Upper lobe of left lung (tissue), 6 donors: ENCODE measurements around the gene LOC101059915. TPM values are rescaled to one million over a fixed set of nuclear protein-coding genes. Genes with fewer than 3 reads are reported as not detected.
"Not testable (repeated sequence)": the region's sequence is repeated elsewhere in the genome, so short reads cannot be mapped to it uniquely, and the experiment has no call there.

Experiments used
- ATAC-seq, 2 donors: fragments of 200-7000 bp; cut with Tn5 transposase; one replicate each; pipeline ENCODE4 v1.9.1; 2022; ENCODE audit warnings: mild to moderate bottlenecking in 2 of 2, moderate library complexity in 2 of 2; ENCODE audit not compliant: low FRiP score in 2 of 2
- DNase-seq, 2 donors: peaks; one replicate each; pipeline ENCODE4 v3.0.0-alpha.2; 2019 to 2020
- H3K27ac ChIP-seq, 4 donors: fragments of 200-600 bp; sonication (generic); one replicate each; pipeline ENCODE4 v1.5.1; 2016 to 2019
- H3K27me3 ChIP-seq, 4 donors: fragments of 200-600 bp; sonication (generic); one replicate each; pipeline ENCODE4 v1.5.1; 2017 to 2019
- H3K36me3 ChIP-seq, 4 donors: fragments of 200-600 bp; sonication (generic); one replicate each; pipeline ENCODE4 v1.5.1; 2016 to 2019
- H3K4me1 ChIP-seq, 4 donors: fragments of 200-600 bp; sonication (generic); one replicate each; pipeline ENCODE4 v1.5.1; 2018 to 2019
- H3K4me3 ChIP-seq, 4 donors: fragments of 200-600 bp; sonication (generic); one replicate each; pipeline ENCODE4 v1.5.1; 2017 to 2019; ENCODE audit warnings: mild to moderate bottlenecking in 2 of 4, moderate library complexity in 1 of 4
- H3K9me3 ChIP-seq, 4 donors: fragments of 200-600 bp; sonication (generic); one replicate each; pipeline ENCODE4 v1.5.1; 2018 to 2019
- WGBS, 2 donors: methylation state at CpG; one replicate each; pipeline ENCODE4 v1.1.5; 2017 to 2018; 5-methylcytosine and 5-hydroxymethylcytosine counted together
- small RNA-seq, 4 donors: library from RNA; depleted of rRNA; stranded (forward); fragments of <200 nt; gene quantifications; one replicate each; pipeline ENCODE3, GENCODE V24; 2016
- total RNA-seq, 6 donors: library from RNA; depleted of rRNA in 4 of 6; stranded (reverse); fragments of >200 nt in 4 of 6; gene quantifications; one replicate each; pipeline versions ENCODE4 v1.1.0 to v1.2.1, GENCODE V29; 2016 to 2021
- donor health status: DM: no; HTN: no; CAD: no; lungs with moderate emphysema.
- donor health status: DM: no; HTN: yes; CAD: no; lungs with severe emphysema.

Gene LOC101059915

DNA sequence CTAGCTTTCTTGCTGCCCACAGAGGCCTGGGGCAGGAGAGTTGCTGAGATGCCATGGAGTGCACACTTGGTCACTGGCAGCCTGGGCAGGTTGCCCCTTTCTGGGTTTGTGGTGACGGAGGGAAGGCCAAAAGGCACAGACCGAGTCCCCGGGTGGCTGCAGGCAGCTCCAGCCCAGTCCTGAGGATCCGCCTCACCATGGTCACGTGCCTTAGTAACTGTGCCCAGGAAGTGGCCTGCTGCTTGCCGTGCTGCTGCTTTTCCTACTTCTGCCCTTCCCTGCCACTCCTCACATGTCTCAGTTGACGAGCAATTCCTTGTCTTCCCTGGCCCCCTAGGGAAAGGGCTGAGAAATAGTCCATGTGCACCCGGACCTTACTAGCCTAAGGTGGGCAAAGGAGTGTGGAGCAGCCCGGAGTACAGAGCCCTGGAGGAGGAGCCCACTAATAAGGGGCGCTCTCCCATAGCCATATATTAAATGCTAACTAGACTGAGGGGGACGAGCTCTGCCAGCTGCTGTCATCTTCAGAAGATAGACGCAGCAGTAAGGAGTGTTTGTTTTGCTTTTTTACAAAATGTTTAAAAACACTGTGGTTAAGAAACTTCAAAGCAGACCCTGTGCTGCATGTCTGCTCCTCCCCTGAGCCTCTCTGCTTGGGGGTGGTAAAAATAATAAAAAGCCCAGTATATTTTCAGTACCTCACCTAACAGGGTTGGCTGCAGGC lies 31.1 kb downstream of the LOC101059915 start:
- peak in 1 of 2 donors; percentile 64 for ATAC-seq
- not testable (repeated sequence) for H3K9me3 ChIP-seq, H3K36me3 ChIP-seq, H3K4me3 ChIP-seq, H3K27me3 ChIP-seq, H3K4me1 ChIP-seq, H3K27ac ChIP-seq, DNase-seq
- WGBS, 2 donors: no CpG with 5 or more reads among the region's 12 CpGs

- H3K4me3 ChIP-seq, H3K36me3 ChIP-seq, H3K27ac ChIP-seq, DNase-seq, H3K9me3 ChIP-seq, H3K27me3 ChIP-seq, H3K4me1 ChIP-seq: not testable (repeated sequence)
- no CpG with 5 or more reads among the region's 4 CpGs for whole genome bisulfite sequencing, 2 donors
- peak in 1 of 2 donors; percentile 52 for ATAC-seq
These were observed 31.6 kb downstream of the LOC101059915 start for GRCh38 chrX:71699023-71699344.

DNA sequence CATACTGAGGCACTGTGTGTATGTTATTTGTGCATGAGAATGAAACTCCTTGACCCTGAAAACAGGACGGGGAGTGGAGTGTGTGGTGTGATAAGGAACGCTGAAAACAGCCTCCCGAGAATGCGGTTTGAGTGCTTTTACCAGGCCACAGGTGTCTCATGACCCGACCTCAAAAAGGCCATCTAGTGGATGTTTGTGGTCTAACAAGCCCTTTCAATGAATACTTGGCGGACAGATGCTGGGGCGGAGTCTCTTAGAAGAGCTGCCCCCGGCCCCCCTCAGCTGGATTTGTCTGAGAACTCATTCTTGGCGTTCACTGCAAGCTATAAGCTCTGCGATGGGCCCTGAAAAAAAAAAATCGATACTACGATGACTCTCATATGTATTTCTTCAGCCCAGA lies 35.5 kb downstream of the LOC101059915 start:
- H3K9me3 ChIP-seq, H3K4me3 ChIP-seq, DNase-seq, H3K27me3 ChIP-seq, H3K36me3 ChIP-seq, H3K27ac ChIP-seq, ATAC-seq, H3K4me1 ChIP-seq: not testable (repeated sequence)
- WGBS, 2 donors: no CpG with 5 or more reads among the region's 12 CpGs

- H3K27me3 ChIP-seq, H3K4me1 ChIP-seq, H3K9me3 ChIP-seq, H3K36me3 ChIP-seq, H3K27ac ChIP-seq, H3K4me3 ChIP-seq, DNase-seq, ATAC-seq: not testable (repeated sequence)
- no CpG with 5 or more reads among the region's 14 CpGs for WGBS, 2 donors
These were observed 46.7 kb downstream of the LOC101059915 start for GRCh38 chrX:71714064-71714463.

DNA sequence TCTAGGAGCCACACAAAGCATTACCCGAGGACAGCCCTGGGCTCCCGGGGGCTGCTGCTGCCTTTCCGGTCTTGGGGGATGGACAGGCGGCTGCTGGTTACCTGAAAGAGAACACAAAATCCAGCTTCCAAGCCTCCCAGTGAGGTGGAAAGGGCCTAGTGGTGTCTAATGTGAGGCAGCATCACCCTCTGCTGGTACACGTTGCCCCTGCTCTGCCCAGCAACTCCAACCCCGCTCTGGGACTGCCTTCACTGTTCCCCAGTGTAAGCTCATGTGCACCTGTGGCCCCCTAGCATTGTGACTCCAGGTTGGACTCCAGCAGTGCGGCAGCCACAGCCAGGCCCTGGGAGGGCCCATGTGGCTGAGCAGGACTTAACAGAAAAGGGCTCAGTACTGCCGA lies 48.2 kb downstream of the LOC101059915 start:
- H3K36me3 ChIP-seq, H3K9me3 ChIP-seq, H3K4me3 ChIP-seq, H3K27me3 ChIP-seq, ATAC-seq, H3K4me1 ChIP-seq, DNase-seq, H3K27ac ChIP-seq: not testable (repeated sequence)
- no CpG with 5 or more reads among the region's 8 CpGs for WGBS, 2 donors

- H3K27me3 ChIP-seq, DNase-seq, H3K4me1 ChIP-seq, H3K27ac ChIP-seq, ATAC-seq, H3K36me3 ChIP-seq, H3K4me3 ChIP-seq, H3K9me3 ChIP-seq: not testable (repeated sequence)
- WGBS, 2 donors: no CpG with 5 or more reads among the region's 12 CpGs
These were observed 49.0 kb downstream of the LOC101059915 start for GRCh38 chrX:71716323-71716722.

DNA sequence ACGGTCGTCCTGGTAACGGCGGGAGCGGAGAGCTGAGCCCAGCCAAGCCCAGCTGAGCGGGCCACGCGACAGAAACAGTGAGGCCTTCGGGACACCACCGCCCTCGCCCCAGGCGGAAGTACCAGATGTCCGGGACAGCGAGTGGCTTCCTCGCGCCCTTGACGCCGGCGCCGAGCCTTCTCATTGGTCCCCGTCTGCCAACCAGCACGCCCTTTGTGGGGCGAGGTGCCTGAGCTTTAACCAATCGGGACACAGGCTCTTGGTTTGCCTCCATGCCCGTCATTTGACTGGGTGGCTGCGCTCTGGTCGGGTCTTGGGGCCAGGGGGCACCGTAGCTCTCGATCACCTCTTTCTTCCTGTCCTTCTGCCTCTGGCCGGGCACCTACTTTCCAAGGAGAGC lies 50.8 kb downstream of the LOC101059915 start, which contains the start of gene CXorf49:
Gene CXorf49 (minus strand): TSS at position 101 of the 400 bp plus-strand sequence. CDS start 134 bp downstream, outside the sequence.
- not testable (repeated sequence) for H3K27me3 ChIP-seq, H3K4me3 ChIP-seq, H3K9me3 ChIP-seq, H3K4me1 ChIP-seq, H3K36me3 ChIP-seq, DNase-seq, H3K27ac ChIP-seq, ATAC-seq
- no CpG with 5 or more reads among the region's 30 CpGs for WGBS, 2 donors

GRCh38 chrX:71719195-71719594 lies 51.8 kb downstream of the LOC101059915 start:
- H3K36me3 ChIP-seq, ATAC-seq, H3K9me3 ChIP-seq, H3K4me3 ChIP-seq, H3K4me1 ChIP-seq, H3K27me3 ChIP-seq, H3K27ac ChIP-seq: not testable (repeated sequence)
- peak in 1 of 2 donors; percentile 51 for DNase-seq
- 86% methylated on average over 7 of the region's 30 CpGs; no CpG with 5 or more reads in 1 of the 2 donors for WGBS, 2 donors

DNA sequence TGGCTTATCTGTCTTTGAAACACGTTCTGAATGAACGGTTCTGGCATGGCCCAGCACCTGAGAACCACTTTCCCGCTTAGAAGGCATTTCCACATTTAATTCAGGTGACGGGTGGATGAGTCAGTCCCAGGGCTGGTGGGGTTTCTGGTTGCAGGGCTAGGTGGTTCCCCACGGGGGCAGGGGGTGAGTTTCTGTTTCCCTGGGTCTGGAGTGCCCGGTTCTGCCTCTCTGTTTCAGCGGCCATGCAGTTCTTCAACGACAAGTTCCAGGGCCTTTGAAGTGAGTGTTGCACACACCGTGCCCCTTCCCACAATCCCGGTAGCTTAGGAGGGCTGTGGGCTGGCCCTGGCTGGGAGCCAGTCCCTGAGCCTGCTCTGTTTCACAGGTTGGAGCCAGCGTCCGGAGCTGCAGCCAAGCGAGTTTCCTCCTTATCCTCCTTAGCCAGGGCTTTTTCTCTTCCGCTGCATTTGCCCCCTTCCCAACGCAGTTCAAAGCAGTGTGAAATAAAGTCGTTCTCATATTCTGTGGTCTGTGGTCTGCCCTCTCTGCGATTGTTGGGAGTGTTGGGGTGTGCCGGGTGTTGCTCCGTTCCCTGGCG lies 53.0 kb downstream of the LOC101059915 start:
- not testable (repeated sequence) for H3K27me3 ChIP-seq, H3K36me3 ChIP-seq, H3K4me3 ChIP-seq, H3K9me3 ChIP-seq, ATAC-seq, H3K4me1 ChIP-seq, DNase-seq, H3K27ac ChIP-seq
- WGBS, 2 donors: no CpG with 5 or more reads among the region's 20 CpGs

Small RNA genes within 50 kb of the gene (small RNA-seq; reads per million reads assigned to genes)
- gene BX276092.4: 0 reads per million in 4 donors

Other genes with a start within 250 kb of the LOC101059915 start
- gene OGT, start 134.4 kb upstream of the LOC101059915 start, total RNA-seq: 100 to 1,000 TPM in 5 of 6 donors, 10 to 100 TPM in 1; 88.3 to 315 (median 159) TPM
- 1 to 10 TPM; 1.1 to 7.3 (median 2.9) TPM for gene GCNA, start 89.1 kb upstream of the LOC101059915 start, total RNA-seq
- 1 to 10 TPM in 2 of 6 donors, under 1 TPM in 3, not detected in 1; 0.76 to 5.2 (median 0.97) TPM for gene CXCR3, start 49.0 kb upstream of the LOC101059915 start, total RNA-seq
- gene CXorf49, start 50.7 kb downstream of the LOC101059915 start, total RNA-seq: not detected
- not detected for gene CXorf49B, start 95.8 kb downstream of the LOC101059915 start, total RNA-seq
- gene NHSL2, start 243.3 kb downstream of the LOC101059915 start, total RNA-seq: 10 to 100 TPM in 3 of 6 donors, 1 to 10 TPM in 3; 5.8 to 18.3 (median 9.9) TPM